ENCODE measurements around the gene GRIK5.

- TF ChIP-seq EZH2phosphoT487 (IDR thresholded peaks at IDR 0.05; ENCODE audit: borderline replicate concordance, low read depth, low read length) = no peak
- TF ChIP-seq, protein P1, sequence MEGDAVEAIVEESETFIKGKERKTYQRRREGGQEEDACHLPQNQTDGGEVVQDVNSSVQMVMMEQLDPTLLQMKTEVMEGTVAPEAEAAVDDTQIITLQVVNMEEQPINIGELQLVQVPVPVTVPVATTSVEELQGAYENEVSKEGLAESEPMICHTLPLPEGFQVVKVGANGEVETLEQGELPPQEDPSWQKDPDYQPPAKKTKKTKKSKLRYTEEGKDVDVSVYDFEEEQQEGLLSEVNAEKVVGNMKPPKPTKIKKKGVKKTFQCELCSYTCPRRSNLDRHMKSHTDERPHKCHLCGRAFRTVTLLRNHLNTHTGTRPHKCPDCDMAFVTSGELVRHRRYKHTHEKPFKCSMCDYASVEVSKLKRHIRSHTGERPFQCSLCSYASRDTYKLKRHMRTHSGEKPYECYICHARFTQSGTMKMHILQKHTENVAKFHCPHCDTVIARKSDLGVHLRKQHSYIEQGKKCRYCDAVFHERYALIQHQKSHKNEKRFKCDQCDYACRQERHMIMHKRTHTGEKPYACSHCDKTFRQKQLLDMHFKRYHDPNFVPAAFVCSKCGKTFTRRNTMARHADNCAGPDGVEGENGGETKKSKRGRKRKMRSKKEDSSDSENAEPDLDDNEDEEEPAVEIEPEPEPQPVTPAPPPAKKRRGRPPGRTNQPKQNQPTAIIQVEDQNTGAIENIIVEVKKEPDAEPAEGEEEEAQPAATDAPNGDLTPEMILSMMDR (conservative IDR thresholded peaks at IDR 0.05; ENCODE audit: low read length) = no peak
Observed at GRCh38 chr19:41991025-41991424, 79.0 kb downstream of the GRIK5 start.

All from OCI-LY7 (cell line).